Common myeloid progenitor, CD34-positive (primary cell): ENCODE data around the gene SIX3.

ENCODE experiments used
- CTCF ChIA-PET: fragments of 350-600 bp; sonication (Branson Sonifier 250); formaldehyde crosslinking; loops from one replicate; lab custom pipeline; 2021; ENCODE audit warnings: antibody characterized with exemption; lab: Charles Lee
- POLR2A ChIA-PET: fragments of 350-600 bp; sonication (Branson Sonifier 250); formaldehyde crosslinking; loops from one replicate; lab custom pipeline; 2021; ENCODE audit warnings: antibody characterized with exemption; lab: Charles Lee
- DNase-seq, 3 donors: peaks; one replicate each; pipeline versions ENCODE4 v3.0.0 to v3.0.0-alpha.2; 2013
- H3K27ac ChIP-seq, 2 experiments: 1 replicate in 1 of 2; 2 replicates in 1 of 2; pipeline ENCODE4 v1.7.0; 2013; ENCODE audit warnings: inconsistent platforms in 2 of 2, low read length in 2 of 2, mild to moderate bottlenecking in 2 of 2, low read depth in 1 of 2, moderate library complexity in 1 of 2; ENCODE audit not compliant: severe bottlenecking in 2 of 2, insufficient read depth in 1 of 2, poor library complexity in 1 of 2
- H3K27me3 ChIP-seq, 5 experiments: replicated peaks in 2 of 5; 1 replicate in 3 of 5; 2 replicates in 2 of 5; pipeline versions ENCODE4 v1.6.1 to v1.7.0; 2013; ENCODE audit warnings: low read length in 4 of 5, mild to moderate bottlenecking in 2 of 5, moderate library complexity in 2 of 5, inconsistent platforms in 1 of 5; ENCODE audit not compliant: insufficient read depth in 5 of 5, control insufficient read depth in 4 of 5
- H3K36me3 ChIP-seq, 4 experiments: 1 replicate in 2 of 4; 2 replicates in 2 of 4; pipeline versions ENCODE4 v1.6.1 to v1.7.0; 2013; ENCODE audit warnings: low read length in 3 of 4, control low read depth in 1 of 4, mild to moderate bottlenecking in 1 of 4; ENCODE audit not compliant: control insufficient read depth in 4 of 4, insufficient read depth in 4 of 4
- H3K4me1 ChIP-seq, 4 experiments: 1 replicate in 3 of 4; 2 replicates in 1 of 4; pipeline versions ENCODE4 v1.6.1 to v1.7.1; 2013; ENCODE audit warnings: low read length in 3 of 4, mild to moderate bottlenecking in 3 of 4, control low read depth in 1 of 4, inconsistent platforms in 1 of 4, moderate library complexity in 1 of 4; ENCODE audit not compliant: control insufficient read depth in 4 of 4, insufficient read depth in 4 of 4; ENCODE audit errors: control extremely low read depth in 1 of 4
- H3K4me3 ChIP-seq, 7 experiments: 1 replicate in 4 of 7; 2 replicates in 3 of 7; pipeline versions ENCODE4 v1.5.1 to v1.7.0; 2013; ENCODE audit warnings: mild to moderate bottlenecking in 7 of 7, low read length in 6 of 7, moderate library complexity in 6 of 7, inconsistent platforms in 2 of 7, low read depth in 2 of 7, control low read depth in 1 of 7; ENCODE audit not compliant: insufficient read depth in 4 of 7, control insufficient read depth in 1 of 7; ENCODE audit errors: extremely low read depth in 1 of 7
- H3K9me3 ChIP-seq, 5 experiments: 1 replicate in 4 of 5; 2 replicates in 1 of 5; pipeline versions ENCODE4 v1.6.1 to v1.7.1; 2013; ENCODE audit warnings: low read length in 4 of 5, mild to moderate bottlenecking in 2 of 5, inconsistent platforms in 1 of 5, low read depth in 1 of 5, moderate library complexity in 1 of 5; ENCODE audit not compliant: control insufficient read depth in 4 of 5, insufficient read depth in 2 of 5; ENCODE audit errors: control extremely low read depth in 1 of 5
- WGBS: methylation state at CpG from one replicate; pipeline ENCODE4 v1.1.5; 2013; ENCODE audit not compliant: insufficient coverage; 5-methylcytosine and 5-hydroxymethylcytosine counted together

Gene SIX3

DNA sequence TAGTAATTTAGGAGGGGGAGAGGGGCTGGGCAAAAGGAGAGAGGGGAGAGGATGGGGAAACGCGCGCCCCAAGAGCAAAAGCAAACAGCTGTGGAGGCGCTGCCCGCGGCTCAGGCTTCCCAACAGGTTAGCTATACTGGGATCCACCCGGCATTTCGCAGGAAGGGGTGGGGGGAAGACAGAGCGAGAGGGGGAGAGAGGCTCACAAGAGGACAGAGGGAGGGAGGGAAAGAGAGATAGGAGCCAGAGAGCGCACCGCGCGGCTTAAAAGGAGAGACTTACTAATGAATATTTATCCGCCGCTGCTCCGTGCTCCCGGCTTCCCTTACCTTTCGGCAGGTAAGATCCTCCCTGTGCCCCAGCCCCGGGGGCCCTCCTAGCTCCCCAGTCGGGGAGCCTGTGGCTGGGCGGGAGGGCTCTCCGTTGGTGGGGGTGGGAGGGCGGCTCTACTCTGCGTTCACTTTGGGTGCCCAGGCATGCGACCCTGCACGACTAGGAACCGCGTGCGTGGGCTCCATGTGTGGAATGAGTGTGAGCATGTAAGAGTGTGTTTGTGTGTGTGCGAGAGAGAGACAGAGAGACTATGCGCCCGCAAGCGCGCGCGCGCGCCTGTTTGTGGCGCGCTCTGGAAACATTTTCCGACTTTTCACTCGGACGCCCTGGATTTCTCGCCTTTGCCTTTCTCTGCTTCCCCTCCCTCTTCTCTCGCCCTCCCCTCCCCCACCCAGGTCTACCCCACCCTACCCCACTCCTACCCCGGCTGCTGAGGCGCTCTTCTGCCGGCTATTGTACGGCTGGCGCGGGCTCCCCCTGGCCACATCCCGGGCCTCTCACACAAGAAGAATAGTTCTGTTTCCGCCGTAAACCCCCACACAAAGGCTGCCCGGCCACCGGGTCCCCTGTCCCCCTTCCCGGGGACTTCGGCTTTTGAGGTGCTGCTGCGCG lies 7.2 kb upstream of the SIX3 start:
- under 1% methylated on average over 28 of the region's 60 CpGs for WGBS
- peaks cover 0 to 54% (median 44%) of the 10 kb centered on the region in 4 experiments for H3K4me1 ChIP-seq
- CTCF ChIA-PET: interaction anchor here (1.1 to 1.3 kb wide), 2 partner anchors 21 to 22 kb away, joined by 3 read pairs; no protein-coding TSS in a partner anchor
- POLR2A ChIA-PET: interaction anchor here (0.6 kb wide), 1 partner anchor 804 kb away, joined by 3 read pairs; no protein-coding TSS in a partner anchor
- H3K27me3 ChIP-seq: peaks cover 3 to 100% (median 64%) of the 10 kb centered on the region in 5 experiments
- peak overlapping the region in 3 of 7 experiments; percentile 12 to 61 (median 56) for H3K4me3 ChIP-seq
- no peak overlapping the region for H3K27ac ChIP-seq
- H3K36me3 ChIP-seq: no peaks in the 10 kb centered on the region
- H3K9me3 ChIP-seq: peaks cover 0 to 3% (median 0%) of the 10 kb centered on the region in 5 experiments
- no peak for DNase-seq

DNA sequence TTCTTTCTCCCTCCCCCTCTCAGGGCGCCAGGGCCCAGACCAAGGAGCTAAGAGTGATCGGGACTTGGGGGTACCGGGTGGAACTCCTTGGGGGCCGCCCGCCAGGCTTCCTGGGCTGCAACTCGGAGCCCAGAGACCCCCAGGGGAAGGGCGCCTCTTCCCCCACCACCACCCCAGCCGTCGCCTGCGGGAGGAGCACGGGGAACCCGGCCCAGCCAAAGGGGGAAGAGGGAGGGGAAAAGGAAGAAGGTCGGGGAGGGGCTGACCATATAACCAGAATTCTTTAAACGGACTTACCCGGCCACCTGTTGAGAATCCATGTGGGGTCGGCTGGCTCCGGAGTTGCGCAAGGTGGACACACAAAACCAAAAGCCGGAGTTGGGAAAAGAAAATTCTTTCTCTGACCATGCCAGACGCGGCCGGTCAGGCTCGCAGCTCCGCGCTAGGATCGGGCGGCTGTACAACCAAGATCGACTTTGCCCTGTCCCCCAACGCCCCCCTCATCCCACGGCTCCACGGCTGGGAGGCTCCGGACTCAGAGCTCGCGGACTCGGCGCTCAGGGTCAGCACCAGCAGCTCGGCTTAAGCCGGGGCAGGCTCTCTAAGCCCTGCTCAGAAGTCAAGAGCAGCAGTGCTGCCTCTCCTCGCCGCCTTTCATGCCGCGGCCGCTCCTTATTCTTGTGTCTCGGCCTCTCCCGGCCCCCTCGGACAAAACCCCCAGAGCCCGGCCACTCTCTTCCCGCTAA lies 6.3 kb upstream of the SIX3 start:
- Histone ChIP-seq H3K27me3 (peaks cover 6 to 100% (median 63%) of the 10 kb centered on the region in 5 experiments), H3K4me1 (peaks cover 0 to 47% (median 40%) of the 10 kb centered on the region in 4 experiments), H3K9me3 (peaks cover 0 to 3% (median 0%) of the 10 kb centered on the region in 5 experiments), H3K36me3 (no peaks in the 10 kb centered on the region), H3K27ac (no peak overlapping the region), H3K4me3 (peak overlapping the region in 6 of 7 experiments; percentile 12 to 61 (median 33))
- ChIA-PET POLR2A (no interaction called here), CTCF (interaction anchor here (1.1 to 1.3 kb wide), 2 partner anchors 20 to 21 kb away, joined by 3 read pairs; no protein-coding TSS in a partner anchor)
- DNase-seq: peak in 1 of 3 donors; percentile 28
- WGBS: under 1% methylated on average over 39 of the region's 48 CpGs

DNA sequence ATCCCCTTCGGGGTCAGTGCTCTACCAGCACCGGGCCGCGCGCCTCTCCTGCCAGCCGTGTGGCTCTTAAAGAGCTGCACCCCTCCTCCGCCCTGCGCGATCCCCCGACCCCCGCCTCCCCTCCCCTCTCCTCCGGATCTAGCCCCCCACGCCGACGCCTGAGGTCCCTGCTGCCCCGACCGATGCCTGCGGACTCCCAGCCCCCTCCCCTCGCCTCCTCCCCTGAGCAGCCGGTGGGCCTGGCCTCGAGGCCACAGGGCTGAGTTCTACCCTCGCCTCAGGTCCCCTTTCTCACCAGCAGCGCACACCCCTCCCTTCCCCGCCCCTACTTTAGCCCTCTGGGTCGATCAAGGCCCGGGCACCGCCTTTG lies 5.8 kb upstream of the SIX3 start:
- 3% methylated on average over 10 of the region's 27 CpGs for WGBS
- H3K4me1 ChIP-seq: peaks cover 0 to 42% (median 34%) of the 10 kb centered on the region in 4 experiments
- H3K27me3 ChIP-seq: peaks cover 6 to 100% (median 65%) of the 10 kb centered on the region in 5 experiments
- H3K36me3 ChIP-seq: no peaks in the 10 kb centered on the region
- ChIA-PET CTCF (interaction anchor here (1.3 kb wide), 1 partner anchor 21 kb away, joined by 3 read pairs; no protein-coding TSS in a partner anchor), POLR2A (no interaction called here)
- peaks cover 0 to 3% (median 0%) of the 10 kb centered on the region in 5 experiments for H3K9me3 ChIP-seq
- H3K27ac ChIP-seq: no peak overlapping the region
- H3K4me3 ChIP-seq: peak overlapping the region in 1 of 7 experiments; percentile 61
- DNase-seq: peak in 1 of 3 donors; percentile 6

DNA sequence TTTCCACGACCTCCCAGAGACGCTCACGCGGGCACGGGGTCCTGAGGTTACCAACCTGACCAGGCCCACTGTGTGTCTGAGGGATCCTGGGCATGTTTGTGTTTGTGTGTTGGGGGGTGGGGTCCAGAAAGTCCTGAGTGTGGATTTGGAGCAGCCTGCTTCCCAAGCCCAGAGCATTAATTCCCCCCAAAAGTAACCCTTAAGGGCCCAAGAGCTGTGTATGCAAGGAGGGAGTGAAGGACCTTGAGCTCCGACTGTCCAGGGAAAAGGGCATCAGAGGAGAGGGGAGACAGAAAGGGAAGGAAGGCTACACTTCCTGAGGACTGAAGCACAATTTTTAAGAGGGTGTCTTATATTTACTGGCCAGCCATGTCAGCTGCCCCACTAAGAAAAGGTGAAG lies 5.2 kb upstream of the SIX3 start:
- WGBS: 0% methylated on average over 1 of the region's 6 CpGs
- H3K27me3 ChIP-seq: peaks cover 6 to 100% (median 65%) of the 10 kb centered on the region in 5 experiments
- no peak overlapping the region for H3K4me3 ChIP-seq
- no peak for DNase-seq
- H3K9me3 ChIP-seq: peaks cover 0 to under 1% (median 0%) of the 10 kb centered on the region in 5 experiments
- CTCF ChIA-PET: interaction anchor here (0.7 kb wide), 1 partner anchor 19 kb away, joined by 3 read pairs; no protein-coding TSS in a partner anchor
- POLR2A ChIA-PET: no interaction called here
- peaks cover 0 to 45% (median 35%) of the 10 kb centered on the region in 4 experiments for H3K4me1 ChIP-seq
- H3K36me3 ChIP-seq: no peaks in the 10 kb centered on the region
- no peak overlapping the region for H3K27ac ChIP-seq

DNA sequence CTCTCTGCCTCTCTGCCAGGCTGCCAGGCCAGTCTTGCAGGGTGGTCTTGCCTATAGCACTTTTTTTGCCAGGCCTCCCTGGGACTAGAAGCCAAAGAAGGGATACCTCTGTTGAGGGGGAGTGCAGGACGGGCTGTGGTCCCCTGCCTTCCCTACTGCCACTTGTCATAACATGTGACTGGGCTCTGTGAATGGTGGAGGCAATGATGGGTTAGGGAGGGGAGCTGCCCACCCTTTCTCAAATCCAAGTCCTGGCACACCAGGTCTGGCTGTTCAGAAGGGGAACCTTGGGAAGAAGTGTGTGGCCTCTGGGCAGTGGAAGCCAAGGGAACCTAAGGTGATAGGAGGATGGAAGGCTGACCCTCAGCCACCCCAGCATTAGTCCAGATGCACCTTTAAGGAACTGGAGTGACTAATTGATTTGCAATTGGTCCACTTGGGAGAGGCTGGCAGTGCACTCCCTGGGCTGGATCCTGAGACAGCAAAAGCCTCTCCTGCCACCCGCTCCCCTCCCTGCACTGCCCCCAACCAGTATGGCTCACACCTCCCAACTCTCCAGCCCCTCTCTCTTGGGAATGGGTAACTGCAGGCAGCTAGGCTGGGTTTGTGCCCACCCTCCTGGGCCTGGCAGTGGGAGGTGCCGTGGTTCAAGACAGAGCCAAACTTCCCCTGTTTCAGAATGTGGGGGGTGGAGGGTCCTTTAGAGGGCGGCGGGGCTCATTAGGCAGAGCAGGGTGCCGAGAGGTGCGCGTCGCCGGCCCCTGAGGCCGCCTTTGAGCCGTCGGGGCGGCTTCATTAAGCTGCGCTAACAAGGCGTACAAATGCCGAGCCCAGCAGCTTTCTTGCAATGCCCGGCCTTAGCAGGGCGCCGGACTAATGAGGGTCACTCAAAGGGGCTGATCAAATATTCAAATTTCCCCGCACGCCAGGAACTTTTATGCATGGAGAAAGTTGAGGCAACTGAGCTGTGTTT lies 4.5 kb upstream of the SIX3 start:
- no peaks in the 10 kb centered on the region for H3K9me3 ChIP-seq
- ChIA-PET POLR2A (no interaction called here), CTCF (interaction anchor here (0.7 kb wide), 1 partner anchor 19 kb away, joined by 3 read pairs; no protein-coding TSS in a partner anchor)
- H3K36me3 ChIP-seq: no peaks in the 10 kb centered on the region
- peaks cover 6 to 100% (median 63%) of the 10 kb centered on the region in 5 experiments for H3K27me3 ChIP-seq
- no peak for DNase-seq
- H3K27ac ChIP-seq: no peak overlapping the region
- peaks cover 0 to 51% (median 37%) of the 10 kb centered on the region in 4 experiments for H3K4me1 ChIP-seq
- no peak overlapping the region for H3K4me3 ChIP-seq
- WGBS: 11% methylated on average over 22 of the region's 22 CpGs

DNA sequence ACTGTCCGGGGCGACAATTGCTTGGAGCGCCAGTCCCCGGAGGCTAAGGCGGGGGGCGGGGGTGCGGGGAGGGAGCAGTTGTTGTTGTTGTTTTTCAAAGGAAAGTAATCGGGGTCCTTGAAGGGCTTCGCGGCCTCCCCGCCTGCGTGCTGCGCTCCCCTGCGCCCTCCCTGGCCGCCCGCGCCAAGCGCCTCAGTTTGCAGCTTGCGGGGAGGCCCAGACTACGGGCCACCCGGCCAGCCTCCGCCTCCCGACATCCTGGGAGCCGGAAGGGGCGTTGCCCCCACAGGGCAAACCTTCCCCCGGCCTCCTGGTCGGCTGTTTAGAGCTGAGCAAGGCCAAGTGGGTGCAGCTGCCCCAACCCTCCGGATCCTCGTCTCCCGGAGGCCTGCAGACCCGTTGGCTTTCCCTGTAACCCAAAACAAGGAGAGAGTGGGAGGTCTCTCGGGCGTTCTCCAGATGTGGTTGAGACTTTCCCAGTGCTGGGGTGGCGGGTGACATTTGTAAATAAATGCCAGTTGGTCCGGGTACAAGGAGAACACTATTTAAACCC lies 3.7 kb upstream of the SIX3 start:
- H3K9me3 ChIP-seq: no peaks in the 10 kb centered on the region
- no peak overlapping the region for H3K27ac ChIP-seq
- DNase-seq: peak in 1 of 3 donors; percentile 21
- peaks cover 0 to 51% (median 38%) of the 10 kb centered on the region in 4 experiments for H3K4me1 ChIP-seq
- H3K36me3 ChIP-seq: no peaks in the 10 kb centered on the region
- POLR2A ChIA-PET: interaction anchor here (0.6 kb wide), 1 partner anchor 90 kb away, joined by 3 read pairs; no protein-coding TSS in a partner anchor
- WGBS: 3% methylated on average over 19 of the region's 35 CpGs
- CTCF ChIA-PET: no interaction called here
- H3K27me3 ChIP-seq: peaks cover 6 to 100% (median 57%) of the 10 kb centered on the region in 5 experiments
- no peak overlapping the region for H3K4me3 ChIP-seq
